ENCODE measurements around the gene GFPT1. TPM values are rescaled to one million over a fixed set of nuclear protein-coding genes. Genes with fewer than 3 reads are reported as not detected.
A peak's percentile ranks its signal among the peaks of the same experiment; 100 is the strongest.

GFPT1 gene
- total and polyA plus RNA-seq, 9 of the 15 experiments (the other 6 are each of a cell fraction or from before 2014, with no cell fraction given): 6.6 to 38.3 (median 15.9) TPM

GRCh38 chr2:69316550-69316949, 70.5 kb downstream of the GFPT1 start:
- Histone ChIP-seq H3K9ac (ENCODE audit: insufficient read depth in 1 of 2, low read depth in 2 of 2, low read length in 2 of 2) (no peak overlapping the region), H2AFZ (ENCODE audit: low read depth, low read length) (no peak overlapping the region), H3K27me3 (ENCODE audit: control insufficient read depth in 2 of 2, insufficient read depth in 2 of 2, low read length in 2 of 2) (no peaks in the 10 kb centered on the region), H3K9me3 (replicated peaks; ENCODE audit: control insufficient read depth, insufficient read depth, low read depth, low read length) (no peaks in the 10 kb centered on the region), H3K27ac (ENCODE audit: extremely low read depth, low read depth, low read length) (no peak overlapping the region), H3K4me3 (no peak overlapping the region), H3K36me3 (ENCODE audit: control insufficient read depth, insufficient read depth, low read length) (0 out of 3 replicates have a peak, but pooled peaks cover 3% of the 10 kb centered on the region), H4K20me1 (replicated peaks; ENCODE audit: control insufficient read depth, insufficient read depth, low read length) (no peaks in the 10 kb centered on the region; the same call in 1 of the 2 replicates), H3K4me2 (ENCODE audit: insufficient read depth, low read length) (no peak overlapping the region), H3K4me1 (replicated peaks in 1 of 2; ENCODE audit: control insufficient read depth in 2 of 2, insufficient read depth in 2 of 2, low read length in 2 of 2) (no peaks in the 10 kb centered on the region), H3K79me2 (ENCODE audit: control insufficient read depth, insufficient read depth, low read length) (no peaks in the 10 kb centered on the region), H3K9me1 (ENCODE audit: control insufficient read depth, insufficient read depth, low read length) (no peaks in the 10 kb centered on the region)
- CTCF ChIA-PET (ENCODE audit: low intra/inter-chr PET ratio): no interaction called here
- intact Hi-C loops (cut with micrococcal nuclease): no loop called here
- DNase-seq (ENCODE audit: extremely low read depth in 1 of 4, low spot score in 3 of 4): no peak
- POLR2A ChIA-PET: interaction anchor here (0.7 to 1.2 kb wide), 2 partner anchors 13 to 194 kb away, joined by 3 read pairs; no protein-coding TSS in a partner anchor
- no peak for ATAC-seq
- in situ Hi-C loops (cut with MboI): loop anchor here (25.0 kb wide), 1 partner anchor 279 kb away; no protein-coding TSS in a partner anchor
- BruUV-seq (replicated peaks): TSS peak; percentile 6
- FAIRE-seq: no peak
- no peak for TF ChIP-seq JUN (IDR thresholded peaks at IDR 0.05; ENCODE audit: borderline replicate concordance, low read depth, low read length)
- TF ChIP-seq JUN (CRISPR knock-in tag; IDR thresholded peaks at IDR 0.05; ENCODE audit: borderline replicate concordance): no peak
- TF ChIP-seq, protein P1, sequence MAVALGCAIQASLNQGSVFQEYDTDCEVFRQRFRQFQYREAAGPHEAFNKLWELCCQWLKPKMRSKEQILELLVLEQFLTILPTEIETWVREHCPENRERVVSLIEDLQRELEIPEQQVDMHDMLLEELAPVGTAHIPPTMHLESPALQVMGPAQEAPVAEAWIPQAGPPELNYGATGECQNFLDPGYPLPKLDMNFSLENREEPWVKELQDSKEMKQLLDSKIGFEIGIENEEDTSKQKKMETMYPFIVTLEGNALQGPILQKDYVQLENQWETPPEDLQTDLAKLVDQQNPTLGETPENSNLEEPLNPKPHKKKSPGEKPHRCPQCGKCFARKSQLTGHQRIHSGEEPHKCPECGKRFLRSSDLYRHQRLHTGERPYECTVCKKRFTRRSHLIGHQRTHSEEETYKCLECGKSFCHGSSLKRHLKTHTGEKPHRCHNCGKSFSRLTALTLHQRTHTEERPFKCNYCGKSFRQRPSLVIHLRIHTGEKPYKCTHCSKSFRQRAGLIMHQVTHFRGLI (CRISPR knock-in tag; IDR thresholded peaks at IDR 0.05): no peak
- TF ChIP-seq SUPT5H (IDR thresholded peaks at IDR 0.05): 0 out of 2 replicates have a peak, but pooled peaks have one; percentile 2
- TF ChIP-seq, protein P2, sequence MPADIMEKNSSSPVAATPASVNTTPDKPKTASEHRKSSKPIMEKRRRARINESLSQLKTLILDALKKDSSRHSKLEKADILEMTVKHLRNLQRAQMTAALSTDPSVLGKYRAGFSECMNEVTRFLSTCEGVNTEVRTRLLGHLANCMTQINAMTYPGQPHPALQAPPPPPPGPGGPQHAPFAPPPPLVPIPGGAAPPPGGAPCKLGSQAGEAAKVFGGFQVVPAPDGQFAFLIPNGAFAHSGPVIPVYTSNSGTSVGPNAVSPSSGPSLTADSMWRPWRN (IDR thresholded peaks at IDR 0.05; ENCODE audit: low read depth): no peak
- TF ChIP-seq MTA3 (IDR thresholded peaks at IDR 0.05; ENCODE audit: borderline replicate concordance): no peak
- no peak for TF ChIP-seq RREB1 (CRISPR knock-in tag; IDR thresholded peaks at IDR 0.05)
- no peak for TF ChIP-seq HMG20A (CRISPR knock-in tag; conservative IDR thresholded peaks at IDR 0.05)
- TF ChIP-seq MYNN (IDR thresholded peaks at IDR 0.05): no peak
- no peak for TF ChIP-seq MYNN (CRISPR knock-in tag; IDR thresholded peaks at IDR 0.05)
- TF ChIP-seq CTCF (IDR thresholded peaks at IDR 0.05 in 2 of 3, conservative IDR thresholded peaks at IDR 0.05 in 1 of 3; ENCODE audit: insufficient read depth in 2 of 3, low read depth in 1 of 3, low read length in 3 of 3): no peak
- no peak for TF ChIP-seq SIRT6 (IDR thresholded peaks at IDR 0.05; ENCODE audit: low read depth, low read length)
- no peak for TF ChIP-seq ZC3H8 (IDR thresholded peaks at IDR 0.05)
